SK-N-SH treated with all-trans-retinoic acid at 6 μM for 48 hours (cell line): ENCODE data around the gene SEC24D.

Experiments used
- ATAC-seq: fragments of 200-7000 bp; cut with Tn5 transposase; 3 replicates; pipeline ENCODE4 v1.9.1; 2020; ENCODE audit warnings: mild to moderate bottlenecking, moderate library complexity
- ARNTL ChIP-seq: fragments of 450-650 bp; formaldehyde crosslinking; IDR thresholded peaks from 2 replicates; pipeline ENCODE4 v1.5.0; 2020; ENCODE audit warnings: low read depth, mild to moderate bottlenecking, moderate library complexity, borderline replicate concordance
- BACH2 ChIP-seq: fragments of 250-450 bp; sonication (Bioruptor Pico); IDR thresholded peaks from 2 replicates; pipeline ENCODE4 v1.9.0; 2021; ENCODE audit warnings: mild to moderate bottlenecking, borderline replicate concordance
- CREB5 ChIP-seq: fragments of 250-450 bp; sonication (Bioruptor Pico); IDR thresholded peaks from 2 replicates; pipeline ENCODE4 v1.5.1; 2020; ENCODE audit warnings: low read depth, mild to moderate bottlenecking, moderate library complexity
- CSDC2 ChIP-seq: fragments of 250-450 bp; sonication (Bioruptor Pico); IDR thresholded peaks from 2 replicates; pipeline ENCODE4 v1.5.0; 2020; ENCODE audit warnings: mild to moderate bottlenecking, moderate library complexity
- ESRRG ChIP-seq: fragments of 250-450 bp; sonication (Bioruptor Pico); IDR thresholded peaks from 2 replicates; pipeline ENCODE4 v1.6.1; 2021; ENCODE audit warnings: mild to moderate bottlenecking
- GLIS3 ChIP-seq: fragments of 250-450 bp; sonication (Bioruptor Pico); IDR thresholded peaks from 2 replicates; pipeline ENCODE4 v1.5.0; 2020; ENCODE audit warnings: mild to moderate bottlenecking, moderate library complexity
- ISL1 ChIP-seq: fragments of 250-450 bp; sonication (Bioruptor Pico); IDR thresholded peaks from 2 replicates; pipeline ENCODE4 v2.1.2; 2022; ENCODE audit warnings: mild to moderate bottlenecking, moderate library complexity
- OSR1 ChIP-seq: fragments of 250-450 bp; sonication (Bioruptor Pico); IDR thresholded peaks from 2 replicates; pipeline ENCODE4 v1.8.0; 2022; ENCODE audit warnings: moderate library complexity, mild to moderate bottlenecking, inconsistent platforms
- PPARA ChIP-seq: fragments of 250-450 bp; sonication (Bioruptor Pico); IDR thresholded peaks from 2 replicates; pipeline ENCODE4 v1.5.0; 2020; ENCODE audit warnings: mild to moderate bottlenecking, borderline replicate concordance
- RARB ChIP-seq: fragments of 250-450 bp; sonication (Bioruptor Pico); IDR thresholded peaks from 2 replicates; pipeline ENCODE4 v1.8.0; 2021; ENCODE audit warnings: mild to moderate bottlenecking, moderate library complexity
- SNAI2 ChIP-seq: fragments of 250-450 bp; sonication (Bioruptor Pico); IDR thresholded peaks from 2 replicates; pipeline ENCODE4 v1.5.0; 2020; ENCODE audit warnings: mild to moderate bottlenecking, moderate library complexity
- TCF4 ChIP-seq: fragments of 250-450 bp; sonication (Bioruptor Pico); IDR thresholded peaks from 2 replicates; pipeline ENCODE4 v1.8.0; 2021; ENCODE audit warnings: mild to moderate bottlenecking, moderate library complexity, borderline replicate concordance
- TOX ChIP-seq: fragments of 250-450 bp; sonication (Bioruptor Pico); IDR thresholded peaks from 2 replicates; pipeline ENCODE4 v1.8.0; 2021; ENCODE audit warnings: mild to moderate bottlenecking, moderate library complexity, borderline replicate concordance
- TSHZ2 ChIP-seq: fragments of 250-450 bp; sonication (Bioruptor Pico); IDR thresholded peaks from 2 replicates; pipeline ENCODE4 v1.5.0; 2020; ENCODE audit warnings: mild to moderate bottlenecking, moderate library complexity
- ZC3H10 ChIP-seq: fragments of 250-450 bp; sonication (Bioruptor Pico); IDR thresholded peaks from 2 replicates; pipeline ENCODE4 v1.5.1; 2021; ENCODE audit warnings: mild to moderate bottlenecking, moderate library complexity
- ZFP3 ChIP-seq: fragments of 250-450 bp; sonication (Bioruptor Pico); IDR thresholded peaks from 2 replicates; pipeline ENCODE4 v1.5.0; 2020; ENCODE audit warnings: mild to moderate bottlenecking, moderate library complexity
- ZNF565 ChIP-seq: fragments of 450-650 bp; formaldehyde crosslinking; conservative IDR thresholded peaks from 2 replicates; pipeline ENCODE4 v1.5.0; 2020; ENCODE audit warnings: low read depth, mild to moderate bottlenecking, moderate library complexity
- ZNF8 ChIP-seq: fragments of 450-650 bp; formaldehyde crosslinking; IDR thresholded peaks from 2 replicates; pipeline ENCODE4 v1.5.0; 2020; ENCODE audit warnings: mild to moderate bottlenecking, moderate library complexity
- TF ChIP-seq, protein P1 (sequence below): fragments of 250-450 bp; sonication (Bioruptor Pico); IDR thresholded peaks from 2 replicates; pipeline ENCODE4 v1.5.1; 2021; ENCODE audit warnings: mild to moderate bottlenecking, moderate library complexity
- TF ChIP-seq, protein P2 (sequence below): fragments of 250-450 bp; sonication (Bioruptor Pico); IDR thresholded peaks from 2 replicates; pipeline ENCODE4 v1.8.0; 2020; ENCODE audit warnings: mild to moderate bottlenecking, moderate library complexity, borderline replicate concordance

SEC24D gene

GRCh38 chr4:118807659-118808058 lies 28.3 kb downstream of the SEC24D start:
- TF ChIP-seq TSHZ2 (peak; percentile 86; the same call in 1 of the 2 replicates), RARB (CRISPR knock-in tag) (no peak), SNAI2 (0 out of 2 replicates have a peak, but pooled peaks have one; percentile 22), TCF4 (CRISPR knock-in tag) (peak; percentile 78; the same call in 1 of the 2 replicates), ISL1 (CRISPR knock-in tag) (peak; percentile 64; the same call in 1 of the 2 replicates), ZFP3 (CRISPR knock-in tag) (no peak)
- TF ChIP-seq, protein P1, sequence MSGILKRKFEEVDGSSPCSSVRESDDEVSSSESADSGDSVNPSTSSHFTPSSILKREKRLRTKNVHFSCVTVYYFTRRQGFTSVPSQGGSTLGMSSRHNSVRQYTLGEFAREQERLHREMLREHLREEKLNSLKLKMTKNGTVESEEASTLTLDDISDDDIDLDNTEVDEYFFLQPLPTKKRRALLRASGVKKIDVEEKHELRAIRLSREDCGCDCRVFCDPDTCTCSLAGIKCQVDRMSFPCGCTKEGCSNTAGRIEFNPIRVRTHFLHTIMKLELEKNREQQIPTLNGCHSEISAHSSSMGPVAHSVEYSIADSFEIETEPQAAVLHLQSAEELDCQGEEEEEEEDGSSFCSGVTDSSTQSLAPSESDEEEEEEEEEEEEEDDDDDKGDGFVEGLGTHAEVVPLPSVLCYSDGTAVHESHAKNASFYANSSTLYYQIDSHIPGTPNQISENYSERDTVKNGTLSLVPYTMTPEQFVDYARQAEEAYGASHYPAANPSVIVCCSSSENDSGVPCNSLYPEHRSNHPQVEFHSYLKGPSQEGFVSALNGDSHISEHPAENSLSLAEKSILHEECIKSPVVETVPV, result peak; percentile 72; the same call in 1 of the 2 replicates
- no peak for ATAC-seq

GRCh38 chr4:118803253-118803652 lies 32.7 kb downstream of the SEC24D start:
- no peak for ATAC-seq
- TF ChIP-seq CREB5 (CRISPR knock-in tag) (no peak), BACH2 (CRISPR knock-in tag) (no peak), TSHZ2 (no peak), PPARA (CRISPR knock-in tag) (no peak), GLIS3 (CRISPR knock-in tag) (no peak), ESRRG (CRISPR knock-in tag) (no peak), ZC3H10 (CRISPR knock-in tag) (no peak), RARB (CRISPR knock-in tag) (no peak), TOX (no peak), TCF4 (CRISPR knock-in tag) (no peak), CSDC2 (CRISPR knock-in tag) (no peak), ARNTL (no peak), ZFP3 (CRISPR knock-in tag) (no peak), ZNF8 (CRISPR knock-in tag) (no peak), ISL1 (CRISPR knock-in tag) (no peak), OSR1 (CRISPR knock-in tag) (no peak)
- TF ChIP-seq, protein P1, result no peak

- ATAC-seq, result no peak
- no peak for TF ChIP-seq GLIS3 (CRISPR knock-in tag)
- TF ChIP-seq BACH2 (CRISPR knock-in tag), result no peak
- TF ChIP-seq ZNF565, result no peak
- no peak for TF ChIP-seq ZFP3 (CRISPR knock-in tag)
- TF ChIP-seq OSR1 (CRISPR knock-in tag), result no peak
- TF ChIP-seq TOX, result no peak
- no peak for TF ChIP-seq TCF4 (CRISPR knock-in tag)
- TF ChIP-seq SNAI2, result no peak
- TF ChIP-seq, protein P2, sequence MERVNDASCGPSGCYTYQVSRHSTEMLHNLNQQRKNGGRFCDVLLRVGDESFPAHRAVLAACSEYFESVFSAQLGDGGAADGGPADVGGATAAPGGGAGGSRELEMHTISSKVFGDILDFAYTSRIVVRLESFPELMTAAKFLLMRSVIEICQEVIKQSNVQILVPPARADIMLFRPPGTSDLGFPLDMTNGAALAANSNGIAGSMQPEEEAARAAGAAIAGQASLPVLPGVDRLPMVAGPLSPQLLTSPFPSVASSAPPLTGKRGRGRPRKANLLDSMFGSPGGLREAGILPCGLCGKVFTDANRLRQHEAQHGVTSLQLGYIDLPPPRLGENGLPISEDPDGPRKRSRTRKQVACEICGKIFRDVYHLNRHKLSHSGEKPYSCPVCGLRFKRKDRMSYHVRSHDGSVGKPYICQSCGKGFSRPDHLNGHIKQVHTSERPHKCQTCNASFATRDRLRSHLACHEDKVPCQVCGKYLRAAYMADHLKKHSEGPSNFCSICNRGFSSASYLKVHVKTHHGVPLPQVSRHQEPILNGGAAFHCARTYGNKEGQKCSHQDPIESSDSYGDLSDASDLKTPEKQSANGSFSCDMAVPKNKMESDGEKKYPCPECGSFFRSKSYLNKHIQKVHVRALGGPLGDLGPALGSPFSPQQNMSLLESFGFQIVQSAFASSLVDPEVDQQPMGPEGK, result no peak
- no peak for TF ChIP-seq CREB5 (CRISPR knock-in tag)
- no peak for TF ChIP-seq ESRRG (CRISPR knock-in tag)
- no peak for TF ChIP-seq PPARA (CRISPR knock-in tag)
- no peak for TF ChIP-seq ARNTL
These were observed 33.9 kb downstream of the SEC24D start for GRCh38 chr4:118801895-118802575.
